ENCODE measurements around the gene TRPM5. TPM values are rescaled to one million over a fixed set of nuclear protein-coding genes. Genes with fewer than 3 reads are reported as not detected.

The TRPM5 gene
- total RNA-seq, 2 donors from 2014 or later: 1.3 to 1.9 TPM

- Histone ChIP-seq H3K9me3 (no peaks in the 10 kb centered on the region), H3K4me1 (peaks cover 3% of the 10 kb centered on the region), H3K9ac (ENCODE audit: low read depth in 2 of 2, low read length in 2 of 2) (no peak overlapping the region), H3K4me3 (no peak overlapping the region), H3K27ac (no peak overlapping the region), H3K36me3 (no peaks in the 10 kb centered on the region), H3K27me3 (no peaks in the 10 kb centered on the region)
- no peak for DNase-seq
- intact Hi-C loops (cut with DNase I): no loop called here
- TF ChIP-seq CTCF (IDR thresholded peaks at IDR 0.05): no peak
Observed at GRCh38 chr11:2452321-2453012, 8.2 kb upstream of the TRPM5 start.

GRCh38 chr11:2451916-2452315 is 7.6 kb upstream of the TRPM5 start:
- intact Hi-C loops (cut with DNase I): no loop called here
- TF ChIP-seq CTCF (IDR thresholded peaks at IDR 0.05): no peak
- H3K4me3 ChIP-seq: no peak overlapping the region
- H3K27ac ChIP-seq: no peak overlapping the region
- no peaks in the 10 kb centered on the region for H3K9me3 ChIP-seq
- H3K4me1 ChIP-seq: peaks cover 7% of the 10 kb centered on the region
- no peaks in the 10 kb centered on the region for H3K27me3 ChIP-seq
- no peak for DNase-seq
- no peak overlapping the region for H3K9ac ChIP-seq (ENCODE audit: low read depth in 2 of 2, low read length in 2 of 2)
- no peaks in the 10 kb centered on the region for H3K36me3 ChIP-seq

DNA sequence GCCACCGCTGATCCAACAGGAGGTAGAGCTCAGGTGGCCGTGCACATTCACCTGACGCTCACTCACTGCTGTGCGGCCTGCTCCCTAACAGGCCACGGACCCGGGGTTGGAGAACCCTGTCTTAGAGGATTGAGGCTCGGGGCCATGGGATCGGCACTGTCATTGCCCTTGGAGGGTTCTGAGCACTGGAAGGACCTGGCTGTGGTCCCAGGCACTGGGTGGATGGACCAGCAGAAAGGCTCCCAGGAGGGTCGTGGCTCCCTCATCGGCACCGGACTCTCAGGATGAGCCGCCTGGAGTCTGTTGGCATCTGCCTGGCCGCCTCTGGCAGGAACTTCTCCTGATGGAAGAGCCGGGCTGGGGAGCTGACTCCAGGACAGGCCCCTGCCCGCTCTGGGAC is 7.0 kb upstream of the TRPM5 start:
- Histone ChIP-seq H3K4me1 (peaks cover 13% of the 10 kb centered on the region), H3K27me3 (no peaks in the 10 kb centered on the region), H3K9ac (ENCODE audit: low read depth in 2 of 2, low read length in 2 of 2) (no peak overlapping the region), H3K36me3 (no peaks in the 10 kb centered on the region), H3K9me3 (no peaks in the 10 kb centered on the region), H3K27ac (no peak overlapping the region), H3K4me3 (no peak overlapping the region)
- intact Hi-C loops (cut with DNase I): no loop called here
- no peak for DNase-seq
- no peak for TF ChIP-seq CTCF (IDR thresholded peaks at IDR 0.05)

- intact Hi-C loops (cut with DNase I): no loop called here
- H3K36me3 ChIP-seq: no peaks in the 10 kb centered on the region
- no peak overlapping the region for H3K4me3 ChIP-seq
- no peak overlapping the region for H3K9ac ChIP-seq (ENCODE audit: low read depth in 2 of 2, low read length in 2 of 2)
- H3K27ac ChIP-seq: no peak overlapping the region
- H3K27me3 ChIP-seq: no peaks in the 10 kb centered on the region
- peaks cover 19% of the 10 kb centered on the region for H3K4me1 ChIP-seq
- H3K9me3 ChIP-seq: no peaks in the 10 kb centered on the region
- no peak for DNase-seq
- TF ChIP-seq CTCF (IDR thresholded peaks at IDR 0.05): no peak
Observed at GRCh38 chr11:2450321-2451041, 6.2 kb upstream of the TRPM5 start.

GRCh38 chr11:2449548-2450320 is 5.4 kb upstream of the TRPM5 start:
- Histone ChIP-seq H3K9me3 (no peaks in the 10 kb centered on the region), H3K9ac (ENCODE audit: low read depth in 2 of 2, low read length in 2 of 2) (no peak overlapping the region), H3K4me1 (peaks cover 19% of the 10 kb centered on the region), H3K4me3 (no peak overlapping the region), H3K27me3 (no peaks in the 10 kb centered on the region), H3K27ac (no peak overlapping the region), H3K36me3 (no peaks in the 10 kb centered on the region)
- intact Hi-C loops (cut with DNase I): no loop called here
- TF ChIP-seq CTCF (IDR thresholded peaks at IDR 0.05): no peak
- no peak for DNase-seq

Data from colonic mucosa (tissue), 4 donors.